Left ventricle myocardium superior (tissue), 1 donor: ENCODE results near the gene ABCA3. TPM values are rescaled to one million over a fixed set of nuclear protein-coding genes. Genes with fewer than 3 reads are reported as not detected.
A peak's percentile ranks its signal among the peaks of the same experiment; 100 is the strongest.

Experiments
- ATAC-seq: fragments of 200-7000 bp; cut with Tn5 transposase; one replicate; pipeline ENCODE4 v1.9.1; 2020; ENCODE audit warnings: mild to moderate bottlenecking, moderate library complexity
- DNase-seq: peaks from one replicate; pipeline ENCODE4 v3.0.0-alpha.2; 2020
- intact Hi-C: fragments of 100-400 bp; cut with micrococcal nuclease; formaldehyde crosslinking; loops from one replicate; pipeline ENCODE4 v1.11.0; 2022
- microRNA-seq: library from miRNA; unstranded; fragments of <30 nt; microRNA quantifications from one replicate; pipeline ENCODE4 v1.2.0, GENCODE V29; 2020; ENCODE audit warnings: borderline number of aligned reads
- total RNA-seq: library from RNA; stranded (reverse); fragmentation: NEBNext Ultra II Directional; extraction: Animal tissue kit (Norgen Biotek cat#: 25700); gene quantifications from one replicate; pipeline ENCODE4 v1.2.1, GENCODE V29; 2021
- donor health status: DM: no; HTN: yes; CAD: no; lungs with severe emphysema.

The ABCA3 gene
- total RNA-seq, 1 donor from 2014 or later, result 7.7 TPM

- intact Hi-C loops, result no loop called here
- no peak for ATAC-seq
- no peak for DNase-seq
Measured at GRCh38 chr16:2229632-2230250, 110.8 kb downstream of the ABCA3 start.

DNA sequence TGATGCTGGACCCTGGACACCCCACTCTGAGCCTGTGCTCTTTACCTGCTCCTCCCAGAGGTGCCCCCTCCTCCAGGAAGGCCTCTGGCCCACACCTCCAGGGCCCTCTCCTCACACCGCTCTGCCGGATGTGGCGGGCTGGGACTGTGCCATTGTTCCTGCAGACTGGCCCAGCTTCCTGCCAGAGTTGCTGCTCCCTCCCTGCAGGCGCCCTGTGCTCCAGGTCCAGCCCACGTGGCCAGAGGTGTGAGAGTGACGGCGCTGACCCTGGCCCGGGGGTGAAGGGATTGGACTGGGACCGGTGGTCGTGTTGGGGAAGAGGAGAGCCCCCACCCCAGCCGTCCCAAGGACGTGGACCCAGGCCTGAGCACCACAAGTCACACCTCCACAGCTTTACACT lies 111.4 kb downstream of the ABCA3 start:
- ATAC-seq, result no peak
- intact Hi-C loops, result no loop called here
- no peak for DNase-seq

DNA sequence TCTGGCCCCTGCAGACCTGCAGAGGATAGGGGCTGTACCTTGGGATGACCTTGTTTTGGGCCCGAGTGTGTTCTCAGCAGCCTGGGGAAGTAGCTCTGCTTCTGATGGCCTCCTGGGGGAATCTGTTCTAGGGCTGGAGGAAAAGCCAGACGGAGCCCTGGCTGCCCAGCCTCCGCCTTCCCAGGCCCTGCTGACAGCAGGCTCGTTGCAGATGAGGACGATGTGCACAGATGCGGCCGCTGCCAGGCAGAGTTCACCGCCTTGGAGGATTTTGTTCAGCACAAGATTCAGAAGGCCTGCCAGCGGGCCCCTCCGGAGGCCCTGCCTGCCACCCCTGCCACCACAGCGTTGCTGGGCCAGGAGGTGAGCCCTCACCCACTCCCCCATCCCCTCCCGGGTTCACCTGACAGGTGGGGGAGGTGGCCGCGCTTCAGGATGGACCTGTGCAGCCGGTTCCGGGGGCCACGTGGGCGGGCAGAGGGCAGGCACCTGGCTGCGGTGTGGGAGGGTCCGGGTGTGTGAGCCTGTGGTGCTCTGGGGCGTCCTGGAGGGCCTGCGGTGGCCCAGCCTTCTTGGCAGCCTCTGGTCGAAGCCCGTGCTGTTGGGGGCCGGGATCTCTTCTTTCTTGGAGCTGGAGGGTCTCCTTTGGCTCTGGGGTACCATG lies 112.2 kb downstream of the ABCA3 start:
- peak; percentile 25 for DNase-seq
- no peak for ATAC-seq
- intact Hi-C loops, result no loop called here

DNA sequence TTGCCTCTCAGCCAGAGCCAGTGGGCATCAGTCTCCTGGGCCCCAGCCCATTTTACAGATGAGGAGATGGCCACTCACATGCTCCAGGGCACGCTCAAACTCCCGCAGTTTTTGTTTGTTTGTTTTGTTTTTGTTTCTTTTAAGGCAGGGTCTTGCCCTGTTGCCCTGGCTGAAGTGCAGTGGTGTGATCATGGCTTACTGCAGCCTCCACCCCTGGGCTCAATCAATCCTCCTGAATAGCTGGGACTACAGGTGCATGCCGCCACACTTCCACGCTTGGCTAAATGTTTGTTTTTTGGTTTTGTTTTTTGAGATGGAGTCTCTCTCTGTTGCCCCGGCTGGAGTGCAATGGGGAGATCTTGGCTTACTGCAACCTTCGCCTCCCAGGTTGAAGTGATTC lies 113.6 kb downstream of the ABCA3 start:
- ATAC-seq (no peak), DNase-seq (no peak)
- intact Hi-C loops, result no loop called here

DNA sequence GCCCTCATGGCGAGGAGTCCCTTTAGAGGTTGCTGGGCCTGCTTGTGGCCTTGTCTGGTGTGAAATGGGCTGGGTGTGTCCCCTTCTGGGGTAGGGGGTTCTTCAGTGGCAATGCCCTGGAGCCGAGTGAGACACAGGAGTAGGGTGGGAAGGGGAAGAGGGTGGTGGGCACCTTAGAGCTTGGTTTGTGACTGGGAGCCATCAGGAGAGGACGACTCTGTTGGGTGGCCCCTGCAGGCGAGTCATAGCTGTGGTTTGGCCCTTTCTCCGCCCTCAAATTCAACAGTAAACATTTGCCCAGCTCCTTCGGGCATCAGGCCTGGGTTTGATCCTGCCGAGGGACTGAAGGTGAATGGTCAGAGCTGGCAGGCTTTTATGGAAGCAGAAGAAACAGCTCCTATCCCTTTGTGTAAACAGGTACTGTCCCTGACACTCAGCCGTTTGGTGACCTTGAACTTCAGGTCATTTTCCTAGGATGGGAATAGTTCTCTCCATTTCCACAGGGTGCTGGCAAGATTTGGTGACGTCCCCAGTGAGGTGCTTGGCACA lies 114.2 kb downstream of the ABCA3 start:
- ATAC-seq (no peak), DNase-seq (no peak)
- intact Hi-C loops, result no loop called here

Small RNAs within 50 kb of the gene (microRNA-seq; reads per million reads assigned to microRNA genes)
- not detected for gene MIR3677
- gene MIR4717, result not detected

Other genes starting within 250 kb of the ABCA3 start
- 92.9 TPM for gene PKD1, start 204.8 kb downstream of the ABCA3 start, total RNA-seq
- gene RAB26, start 192.1 kb downstream of the ABCA3 start, total RNA-seq, result 1.7 TPM
- 21.4 TPM for gene TRAF7, start 184.9 kb downstream of the ABCA3 start, total RNA-seq
- 9.2 TPM for gene CASKIN1, start 144.1 kb downstream of the ABCA3 start, total RNA-seq
- gene MLST8, start 135.3 kb downstream of the ABCA3 start, total RNA-seq, result 29.9 TPM
- gene BRICD5, start 129.9 kb downstream of the ABCA3 start, total RNA-seq, result 10.0 TPM
- gene PGP, start 125.9 kb downstream of the ABCA3 start, total RNA-seq, result 42.4 TPM
- gene E4F1, start 117.1 kb downstream of the ABCA3 start, total RNA-seq, result 14.2 TPM
- gene DNASE1L2, start 104.3 kb downstream of the ABCA3 start, total RNA-seq, result 0.47 TPM
- gene ECI1, start 89.1 kb downstream of the ABCA3 start, total RNA-seq, result 225 TPM
- gene RNPS1, start 72.6 kb downstream of the ABCA3 start, total RNA-seq, result 113 TPM
- 1.1 TPM for gene CCNF, start 88.7 kb upstream of the ABCA3 start, total RNA-seq
- gene TEDC2, start 119.4 kb upstream of the ABCA3 start, total RNA-seq, result 0.67 TPM
- 0.52 TPM for gene NTN3, start 130.6 kb upstream of the ABCA3 start, total RNA-seq
- 15.4 TPM for gene TBC1D24, start 134.4 kb upstream of the ABCA3 start, total RNA-seq
- 150 TPM for gene ATP6V0C, start 173.2 kb upstream of the ABCA3 start, total RNA-seq
- gene AMDHD2, start 179.6 kb upstream of the ABCA3 start, total RNA-seq, result 15.8 TPM
- gene CEMP1, start 190.7 kb upstream of the ABCA3 start, total RNA-seq, result not detected
- gene PDPK1, start 197.3 kb upstream of the ABCA3 start, total RNA-seq, result 43.1 TPM